HCT116 (cell line): ENCODE results near the gene PASD1. TPM values are rescaled to one million over a fixed set of nuclear protein-coding genes. Genes with fewer than 3 reads are reported as not detected.

Experiments used
- ATAC-seq: fragments of 200-7000 bp; cut with Tn5 transposase; 2 replicates; pipeline ENCODE4 v1.9.1; 2020; ENCODE audit warnings: mild to moderate bottlenecking, moderate library complexity
- BruUV-seq: library from RNA; stranded (reverse); fragments of 400-500 nt; replicated peaks from 2 replicates; lab custom pipeline; 2021; lab: Mats Ljungman, UMichigan
- CTCF ChIA-PET: fragments of 300-600 bp; sonication (Branson Sonifier 250); formaldehyde crosslinking; loops from one replicate; lab custom pipeline; 2021; ENCODE audit warnings: antibody characterized with exemption; lab: Charles Lee
- POLR2A ChIA-PET: fragments of 300-600, 350-600 bp; sonication (Branson Sonifier 250); formaldehyde crosslinking; loops from one replicate; lab custom pipeline; 2021; ENCODE audit warnings: antibody characterized with exemption; lab: Charles Lee
- RAD21 ChIA-PET, 2 experiments: fragments of 300-600 bp; sonication (Branson Sonifier 250); formaldehyde crosslinking; loops; one replicate each; lab custom pipeline; 2023; ENCODE audit warnings: low total read pairs in 2 of 2; ENCODE audit not compliant: uncharacterized antibody in 2 of 2, unreplicated experiment in 2 of 2, low non-redundant PET in 1 of 2; lab: Charles Lee
- DNase-seq: peaks from one replicate; pipeline ENCODE4 v3.0.0-alpha.2; 2010; ENCODE audit warnings: low read depth, low spot score
- H2AFZ ChIP-seq: fragments of 200-600 bp; shearing (Covaris generic), sonication (generic); 2 replicates; pipeline ENCODE4 v1.6.1; 2017; ENCODE audit warnings: low read depth, mixed run types, mixed read lengths, antibody characterized with exemption, low read length; ENCODE audit not compliant: poor library complexity, severe bottlenecking
- H3K27ac ChIP-seq: 2 replicates; pipeline ENCODE4 v1.5.1; 2012; ENCODE audit warnings: low read depth, low read length
- H3K27me3 ChIP-seq: fragments of 200-600 bp; sonication (generic); 2 replicates; pipeline ENCODE4 v1.6.1; 2016; ENCODE audit warnings: mixed run types, low read length, mixed read lengths; ENCODE audit not compliant: insufficient read depth
- H3K36me3 ChIP-seq, 2 experiments: fragments of 200-500 bp in 1 of 2; fragments of 200-600 bp in 1 of 2; sonication (Bioruptor generic) in 1 of 2; sonication (generic) in 1 of 2; 2 replicates each; pipeline versions ENCODE4 v1.5.1 to v1.6.1; 2014 to 2016; ENCODE audit warnings: low read length in 2 of 2, inconsistent platforms in 1 of 2, mixed read lengths in 1 of 2, mixed run types in 1 of 2; ENCODE audit not compliant: insufficient read depth in 2 of 2, control insufficient read depth in 1 of 2
- H3K4me1 ChIP-seq, 2 experiments: fragments of 200-600 bp in 1 of 2; sonication (generic) in 1 of 2; 2 replicates each; pipeline versions ENCODE4 v1.5.1 to v1.6.1; 2012 to 2017; ENCODE audit warnings: low read length in 2 of 2, inconsistent platforms in 1 of 2, mild to moderate bottlenecking in 1 of 2, mixed read lengths in 1 of 2, mixed run types in 1 of 2, moderate library complexity in 1 of 2; ENCODE audit not compliant: insufficient read depth in 2 of 2, control insufficient read depth in 1 of 2
- H3K4me2 ChIP-seq: fragments of 200-600 bp; sonication (generic); 2 replicates; pipeline ENCODE4 v1.6.1; 2017; ENCODE audit warnings: mixed run types, low read length, mixed read lengths
- H3K4me3 ChIP-seq, 2 experiments: fragments of 200-600 bp in 1 of 2; sonication (generic) in 1 of 2; replicated peaks in 1 of 2; 2 replicates each; pipeline ENCODE4 v1.5.1; 2011 to 2016; ENCODE audit warnings: low read length in 2 of 2, control low read depth in 1 of 2, low read depth in 1 of 2, mild to moderate bottlenecking in 1 of 2, mixed read lengths in 1 of 2, mixed run types in 1 of 2
- H3K79me2 ChIP-seq: fragments of 200-600 bp; sonication (generic); 2 replicates; pipeline ENCODE4 v1.6.1; 2017; ENCODE audit warnings: mild to moderate bottlenecking, mixed run types, low read length, moderate library complexity, mixed read lengths; ENCODE audit not compliant: insufficient read depth
- H3K9ac ChIP-seq: fragments of 200-600 bp; sonication (generic); 2 replicates; pipeline ENCODE4 v1.6.1; 2016; ENCODE audit warnings: low read length, mixed read lengths
- H3K9me2 ChIP-seq: fragments of 200-600 bp; sonication (generic), shearing (Covaris generic); 2 replicates; pipeline ENCODE4 v1.6.1; 2017; ENCODE audit warnings: mixed run types, mild to moderate bottlenecking, moderate library complexity; ENCODE audit not compliant: insufficient read depth
- H3K9me3 ChIP-seq, 2 experiments: fragments of 200-500 bp in 1 of 2; fragments of 200-600 bp in 1 of 2; sonication (Bioruptor generic) in 1 of 2; sonication (generic) in 1 of 2; 2 replicates each; pipeline ENCODE4 v1.6.1; 2014 to 2017; ENCODE audit warnings: low read length in 2 of 2, mixed read lengths in 2 of 2, inconsistent platforms in 1 of 2, low read depth in 1 of 2, mild to moderate bottlenecking in 1 of 2, mixed run types in 1 of 2, moderate library complexity in 1 of 2; ENCODE audit not compliant: control insufficient read depth in 1 of 2, insufficient read depth in 1 of 2
- H4K20me1 ChIP-seq: fragments of 200-600 bp; sonication (generic), shearing (Covaris generic); 2 replicates; pipeline ENCODE4 v1.6.1; 2017; ENCODE audit warnings: mixed run types, mild to moderate bottlenecking, moderate library complexity; ENCODE audit not compliant: insufficient read depth
- CBX3 ChIP-seq: IDR thresholded peaks from 2 replicates; pipeline ENCODE4 v1.6.1; 2012; ENCODE audit warnings: low read depth
- CEBPB ChIP-seq: IDR thresholded peaks from 2 replicates; pipeline ENCODE4 v1.6.1; 2012; ENCODE audit warnings: low read depth
- CTCF ChIP-seq, 3 experiments: fragments of 200-600 bp in 1 of 3; sonication (generic) in 1 of 3; IDR thresholded peaks in 2 of 3; conservative IDR thresholded peaks in 1 of 3; 2 replicates each; pipeline ENCODE4 v1.5.1; 2012 to 2017; ENCODE audit warnings: low read depth in 2 of 3, low read length in 2 of 3, antibody characterized with exemption in 1 of 3, borderline replicate concordance in 1 of 3, control low read depth in 1 of 3, mild to moderate bottlenecking in 1 of 3, mixed read lengths in 1 of 3, mixed run types in 1 of 3, moderate library complexity in 1 of 3; ENCODE audit not compliant: insufficient read depth in 1 of 3
- EGR1 ChIP-seq: IDR thresholded peaks from 2 replicates; pipeline ENCODE4 v1.6.1; 2012; ENCODE audit warnings: low read depth
- EZH2 ChIP-seq: fragments of 200-600 bp; sonication (generic); IDR thresholded peaks from 2 replicates; pipeline ENCODE4 v1.6.1; 2017; ENCODE audit warnings: antibody characterized with exemption, mixed run types
- EZH2phosphoT487 ChIP-seq: fragments of 200-600 bp; IDR thresholded peaks from 2 replicates; pipeline ENCODE4 v1.6.1; 2018; ENCODE audit warnings: antibody characterized with exemption, borderline replicate concordance
- FOSL1 ChIP-seq: IDR thresholded peaks from 2 replicates; pipeline ENCODE4 v1.6.1; 2012; ENCODE audit warnings: low read depth
- MAX ChIP-seq: IDR thresholded peaks from 2 replicates; pipeline ENCODE4 v1.6.1; 2012
- POLR2AphosphoS5 ChIP-seq: IDR thresholded peaks from 2 replicates; pipeline ENCODE4 v1.6.1; 2011; ENCODE audit warnings: mild to moderate bottlenecking, low read depth, low read length, moderate library complexity
- RAD21 ChIP-seq: IDR thresholded peaks from 2 replicates; pipeline ENCODE4 v1.6.1; 2012; ENCODE audit warnings: low read depth, mild to moderate bottlenecking
- SP1 ChIP-seq: IDR thresholded peaks from 2 replicates; pipeline ENCODE4 v1.6.1; 2012; ENCODE audit warnings: low read depth
- YY1 ChIP-seq: IDR thresholded peaks from 2 replicates; pipeline ENCODE4 v1.6.1; 2011; ENCODE audit warnings: low read length, low read depth, moderate library complexity, mild to moderate bottlenecking; ENCODE audit not compliant: insufficient replicate concordance; ENCODE audit errors: extremely low read depth
- ZBTB33 ChIP-seq: IDR thresholded peaks from 2 replicates; pipeline ENCODE4 v1.6.1; 2011; ENCODE audit warnings: mild to moderate bottlenecking, low read length, moderate library complexity; ENCODE audit not compliant: insufficient replicate concordance; ENCODE audit errors: extremely low read depth
- ZFX ChIP-seq: fragments of 450-650 bp; IDR thresholded peaks from 2 replicates; pipeline ENCODE4 v1.6.1; 2017
- ZNF274 ChIP-seq: fragments of 200-500 bp; sonication (Bioruptor generic); IDR thresholded peaks from 2 replicates; pipeline ENCODE4 v1.6.1; 2014; ENCODE audit warnings: mild to moderate bottlenecking, low read depth, low read length, inconsistent platforms
- intact Hi-C: fragments of 100-400 bp; cut with micrococcal nuclease; formaldehyde crosslinking; loops from 2 replicates; pipeline ENCODE4 v1.10.0; 2022
- total RNA-seq: library from RNA; stranded (reverse); gene quantifications from one replicate; pipeline ENCODE4 v1.2.1, GENCODE V29; 2021; ENCODE audit not compliant: unreplicated experiment

The PASD1 gene
- total RNA-seq, 1 experiment from 2014 or later: not detected

- no peaks in the 10 kb centered on the region for H3K9me2 ChIP-seq
- no peak overlapping the region for H2AFZ ChIP-seq
- H3K9ac ChIP-seq: no peak overlapping the region
- intact Hi-C loops: no loop called here
- ChIA-PET CTCF (no interaction called here), POLR2A (no interaction called here), RAD21 (no interaction called here)
- H3K4me1 ChIP-seq: no peaks in the 10 kb centered on the region
- H3K27me3 ChIP-seq: no peaks in the 10 kb centered on the region
- no peaks in the 10 kb centered on the region for H3K9me3 ChIP-seq
- BruUV-seq: no TSS peak
- DNase-seq: no peak
- H3K79me2 ChIP-seq: no peaks in the 10 kb centered on the region
- H3K36me3 ChIP-seq: no peaks in the 10 kb centered on the region
- TF ChIP-seq EZH2phosphoT487 (no peak), FOSL1 (no peak), SP1 (no peak), RAD21 (no peak), CTCF (IDR thresholded peaks at IDR 0.05 in 2 of 3, conservative IDR thresholded peaks at IDR 0.05 in 1 of 3; ENCODE audit: borderline replicate concordance in 1 of 3, insufficient read depth in 1 of 3, low read depth in 2 of 3, low read length in 2 of 3) (no peak), ZFX (no peak), EGR1 (no peak), POLR2AphosphoS5 (no peak), CEBPB (no peak), MAX (no peak), YY1 (no peak), EZH2 (no peak), ZNF274 (no peak), ZBTB33 (no peak), CBX3 (no peak)
- H4K20me1 ChIP-seq: no peaks in the 10 kb centered on the region
- no peak overlapping the region for H3K4me3 ChIP-seq
- no peak overlapping the region for H3K4me2 ChIP-seq
- ATAC-seq: no peak
- no peak overlapping the region for H3K27ac ChIP-seq
Measured at GRCh38 chrX:151699746-151700145, 136.3 kb downstream of the PASD1 start.
